GM23248 (cell line): ENCODE data around the gene MEGF9. TPM values are rescaled to one million over a fixed set of nuclear protein-coding genes. Genes with fewer than 3 reads are reported as not detected.
A peak's percentile ranks its signal among the peaks of the same experiment; 100 is the strongest.

ENCODE experiments used
- DNase-seq: peaks from one replicate; pipeline ENCODE4 v3.0.0-alpha.2; 2015
- H2AFZ ChIP-seq: fragments of 200-600 bp; sonication (generic); 2 replicates; pipeline ENCODE4 v1.6.1; 2016; ENCODE audit warnings: antibody characterized with exemption
- H3F3A ChIP-seq: fragments of 200-600 bp; sonication (generic); 2 replicates; pipeline ENCODE4 v1.6.1; 2016; ENCODE audit warnings: mild to moderate bottlenecking, antibody characterized with exemption, mixed run types; ENCODE audit not compliant: insufficient read depth
- H3K27ac ChIP-seq: fragments of 200-600 bp; sonication (generic); 2 replicates; pipeline ENCODE4 v1.5.1; 2016; ENCODE audit warnings: mild to moderate bottlenecking
- H3K27me3 ChIP-seq: fragments of 200-600 bp; sonication (generic); replicated peaks from 2 replicates; pipeline ENCODE4 v1.6.1; 2016; ENCODE audit warnings: mild to moderate bottlenecking; ENCODE audit not compliant: insufficient read depth
- H3K36me3 ChIP-seq: fragments of 200-600 bp; sonication (generic); 2 replicates; pipeline ENCODE4 v1.6.1; 2016; ENCODE audit warnings: low read depth, mild to moderate bottlenecking
- H3K4me1 ChIP-seq: fragments of 200-600 bp; sonication (generic); 2 replicates; pipeline ENCODE4 v1.6.1; 2016; ENCODE audit warnings: mild to moderate bottlenecking; ENCODE audit not compliant: insufficient read depth
- H3K4me2 ChIP-seq: fragments of 200-600 bp; sonication (generic); one replicate; pipeline ENCODE4 v1.6.1; 2016; ENCODE audit warnings: mild to moderate bottlenecking; ENCODE audit not compliant: unreplicated experiment
- H3K4me3 ChIP-seq: fragments of 200-600 bp; sonication (generic); 2 replicates; pipeline ENCODE4 v1.5.1; 2016; ENCODE audit warnings: mild to moderate bottlenecking
- H3K79me2 ChIP-seq: fragments of 200-600 bp; sonication (generic); 2 replicates; pipeline ENCODE4 v1.6.1; 2016; ENCODE audit warnings: mild to moderate bottlenecking; ENCODE audit not compliant: insufficient read depth
- H3K9ac ChIP-seq: fragments of 200-600 bp; sonication (generic); 2 replicates; pipeline ENCODE4 v1.6.1; 2016; ENCODE audit warnings: mild to moderate bottlenecking
- H3K9me2 ChIP-seq: fragments of 200-600 bp; sonication (generic); 2 replicates; pipeline ENCODE4 v1.6.1; 2016; ENCODE audit warnings: mixed run types, mild to moderate bottlenecking, moderate library complexity; ENCODE audit not compliant: insufficient read depth
- H3K9me3 ChIP-seq: fragments of 200-600 bp; sonication (generic); one replicate; pipeline ENCODE4 v1.6.1; 2017; ENCODE audit warnings: low read depth
- H4K20me1 ChIP-seq: fragments of 200-600 bp; sonication (generic); 2 replicates; pipeline ENCODE4 v1.6.0; 2016; ENCODE audit not compliant: insufficient read depth
- EZH2 ChIP-seq: fragments of 200-600 bp; sonication (generic); IDR thresholded peaks from 2 replicates; pipeline ENCODE4 v1.6.1; 2018; ENCODE audit warnings: antibody characterized with exemption, mild to moderate bottlenecking; ENCODE audit not compliant: insufficient read depth, poor library complexity, severe bottlenecking
- EZH2phosphoT487 ChIP-seq: fragments of 200-600 bp; sonication (generic); IDR thresholded peaks from 2 replicates; pipeline ENCODE4 v1.6.1; 2018; ENCODE audit warnings: antibody characterized with exemption, moderate library complexity, mild to moderate bottlenecking, low read depth; ENCODE audit not compliant: insufficient read depth
- WGBS, 2 experiments: methylation state at CpG; one replicate each; pipeline ENCODE4 v1.1.6; 2015 to 2017; ENCODE audit warnings: low lambda C conversion rate in 2 of 2, low coverage in 1 of 2; ENCODE audit errors: missing lambda C conversion rate in 2 of 2; 5-methylcytosine and 5-hydroxymethylcytosine counted together
- in situ Hi-C: fragments of 300-500 bp; cut with MboI; formaldehyde crosslinking; loops from 2 replicates; pipeline ENCODE4 v1.15.0; 2020
- polyA plus RNA-seq: library from polyadenylated mRNA; unstranded; fragments of >200 nt; fragmentation: Nextera tagmentation; extraction: Ambion mirVana; gene quantifications from 2 replicates; pipeline ENCODE4 v1.2.1, GENCODE V29; 2016
- total RNA-seq: library from RNA; depleted of rRNA; stranded (reverse); fragments of >200 nt; shearing (Covaris generic); gene quantifications from 2 replicates; pipeline ENCODE4 v1.2.3, GENCODE V29; 2014

Gene MEGF9
- total and polyA plus RNA-seq, 2 experiments from 2014 or later: 2.1 to 3.8 TPM

- no peak for DNase-seq
- 75 to 76% methylated on average over 6 of the region's 6 CpGs for WGBS, 2 experiments
- peaks cover 31% of the 10 kb centered on the region for H3F3A ChIP-seq
Measured at GRCh38 chr9:120757026-120757913, 43.0 kb upstream of the MEGF9 start.

GRCh38 chr9:120756531-120756930 is 42.3 kb upstream of the MEGF9 start:
- H3F3A ChIP-seq: peaks cover 31% of the 10 kb centered on the region
- 41 to 60% methylated on average over 1 of the region's 1 CpG for WGBS, 2 experiments
- no peaks in the 10 kb centered on the region for H3K9me2 ChIP-seq
- H3K4me1 ChIP-seq: no peaks in the 10 kb centered on the region
- no peak overlapping the region for H3K9ac ChIP-seq
- H3K36me3 ChIP-seq: peaks cover 14% of the 10 kb centered on the region; the same call in 1 of the 2 replicates
- no peaks in the 10 kb centered on the region for H4K20me1 ChIP-seq
- H3K9me3 ChIP-seq: no peaks in the 10 kb centered on the region
- no peaks in the 10 kb centered on the region for H3K27me3 ChIP-seq
- no peaks in the 10 kb centered on the region for H3K79me2 ChIP-seq
- no peak overlapping the region for H3K27ac ChIP-seq
- no peak overlapping the region for H3K4me2 ChIP-seq
- H2AFZ ChIP-seq: no peak overlapping the region
- no peak for DNase-seq
- TF ChIP-seq EZH2phosphoT487 (no peak), EZH2 (no peak)
- H3K4me3 ChIP-seq: no peak overlapping the region
- in situ Hi-C loops: loop anchor here (10.0 kb wide), 1 partner anchor 308 kb away; no protein-coding TSS in a partner anchor

More at GRCh38 chr9:120757026-120757913, 43.0 kb upstream of the MEGF9 start:
- Histone ChIP-seq H4K20me1 (no peaks in the 10 kb centered on the region), H3K4me3 (no peak overlapping the region), H2AFZ (no peak overlapping the region), H3K27ac (no peak overlapping the region), H3K9me3 (no peaks in the 10 kb centered on the region), H3K4me1 (no peaks in the 10 kb centered on the region), H3K79me2 (no peaks in the 10 kb centered on the region), H3K36me3 (peaks cover 19% of the 10 kb centered on the region; the same call in 1 of the 2 replicates), H3K27me3 (no peaks in the 10 kb centered on the region), H3K9me2 (no peaks in the 10 kb centered on the region), H3K9ac (no peak overlapping the region), H3K4me2 (no peak overlapping the region)
- in situ Hi-C loops: loop anchor here (10.0 kb wide), 1 partner anchor 308 kb away; no protein-coding TSS in a partner anchor
- TF ChIP-seq EZH2phosphoT487: no peak
- TF ChIP-seq EZH2: no peak

- no peaks in the 10 kb centered on the region for H3K79me2 ChIP-seq
- no peaks in the 10 kb centered on the region for H4K20me1 ChIP-seq
- no peak overlapping the region for H2AFZ ChIP-seq
- peak; percentile 50 for DNase-seq
- in situ Hi-C loops: loop anchor here (10.0 kb wide), 1 partner anchor 309 kb away; no protein-coding TSS in a partner anchor
- H3K36me3 ChIP-seq: peaks cover 9% of the 10 kb centered on the region; the same call in 1 of the 2 replicates
- H3K4me2 ChIP-seq: no peak overlapping the region
- no peaks in the 10 kb centered on the region for H3K9me3 ChIP-seq
- no peaks in the 10 kb centered on the region for H3K27me3 ChIP-seq
- H3K4me3 ChIP-seq: no peak overlapping the region
- H3K27ac ChIP-seq: no peak overlapping the region
- H3K9me2 ChIP-seq: no peaks in the 10 kb centered on the region
- WGBS, 2 experiments: 3 to 5% methylated on average over 6 of the region's 6 CpGs
- peaks cover 26% of the 10 kb centered on the region for H3F3A ChIP-seq
- H3K4me1 ChIP-seq: no peaks in the 10 kb centered on the region
- TF ChIP-seq EZH2 (no peak), EZH2phosphoT487 (no peak)
- H3K9ac ChIP-seq: no peak overlapping the region
Measured at GRCh38 chr9:120755810-120756434, 41.7 kb upstream of the MEGF9 start.

- Histone ChIP-seq H3K27ac (no peak overlapping the region), H3K9me3 (no peaks in the 10 kb centered on the region), H3K4me2 (no peak overlapping the region), H3K4me1 (0 out of 2 replicates have a peak, but pooled peaks cover 5% of the 10 kb centered on the region), H3K4me3 (no peak overlapping the region), H3K36me3 (peaks cover 9% of the 10 kb centered on the region; the same call in 1 of the 2 replicates), H4K20me1 (no peaks in the 10 kb centered on the region), H3K79me2 (no peaks in the 10 kb centered on the region), H3F3A (peaks cover 26% of the 10 kb centered on the region), H2AFZ (no peak overlapping the region), H3K9ac (no peak overlapping the region), H3K9me2 (no peaks in the 10 kb centered on the region), H3K27me3 (no peaks in the 10 kb centered on the region)
- WGBS, 2 experiments: 95 to 100% methylated on average over 2 of the region's 2 CpGs
- TF ChIP-seq EZH2: no peak
- no peak for TF ChIP-seq EZH2phosphoT487
- in situ Hi-C loops: loop anchor here (10.0 kb wide), 1 partner anchor 310 kb away; no protein-coding TSS in a partner anchor
- no peak for DNase-seq
Measured at GRCh38 chr9:120755044-120755443, 40.8 kb upstream of the MEGF9 start.
